SK-N-SH treated with all-trans-retinoic acid at 6 μM for 48 hours (cell line): ENCODE measurements around the gene C6orf163.

Experiments used
- ARNTL ChIP-seq: fragments of 450-650 bp; formaldehyde crosslinking; IDR thresholded peaks from 2 replicates; pipeline ENCODE4 v1.5.0; 2020; ENCODE audit warnings: low read depth, mild to moderate bottlenecking, moderate library complexity, borderline replicate concordance
- ESRRG ChIP-seq: fragments of 250-450 bp; sonication (Bioruptor Pico); IDR thresholded peaks from 2 replicates; pipeline ENCODE4 v1.6.1; 2021; ENCODE audit warnings: mild to moderate bottlenecking
- ISL1 ChIP-seq: fragments of 250-450 bp; sonication (Bioruptor Pico); IDR thresholded peaks from 2 replicates; pipeline ENCODE4 v2.1.2; 2022; ENCODE audit warnings: mild to moderate bottlenecking, moderate library complexity
- TF ChIP-seq, protein P1 (sequence below): fragments of 250-450 bp; sonication (Bioruptor Pico); IDR thresholded peaks from 2 replicates; pipeline ENCODE4 v1.5.1; 2021; ENCODE audit warnings: mild to moderate bottlenecking, moderate library complexity

DNA sequence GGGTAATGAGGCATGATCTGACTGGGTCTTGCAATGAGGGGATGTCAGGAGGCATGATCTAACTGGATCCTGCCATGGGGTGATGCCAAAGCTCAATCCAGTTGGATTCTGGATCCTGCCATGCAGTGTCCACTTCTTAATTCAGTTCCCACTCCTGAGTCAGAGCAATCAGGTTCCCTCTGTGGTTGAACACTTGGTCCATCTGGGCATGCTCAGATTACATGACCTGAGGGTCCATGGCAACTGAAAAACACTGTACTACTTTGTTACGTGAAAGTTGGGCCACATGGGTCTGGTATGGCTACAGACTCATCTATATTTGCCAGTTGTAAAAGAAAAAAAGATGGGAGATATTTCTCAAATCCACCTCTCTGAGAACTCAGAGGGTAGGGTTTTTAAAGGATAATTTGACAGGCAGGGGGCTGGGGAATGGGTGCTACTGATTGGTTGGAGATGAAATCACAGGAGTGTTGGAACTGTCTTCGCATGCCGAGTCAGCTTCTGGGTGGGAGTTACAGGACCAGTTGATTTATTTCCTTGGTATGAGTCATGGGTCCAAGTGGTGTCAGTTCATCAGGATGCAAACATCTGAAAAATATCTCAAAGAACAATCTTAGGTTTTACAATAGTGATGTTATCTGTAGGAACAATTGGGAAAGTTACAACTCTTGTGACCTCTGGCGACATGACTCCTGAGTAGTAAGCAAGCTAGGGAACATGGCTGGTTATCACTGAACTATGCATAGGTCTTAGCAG, 21.6 kb downstream of the C6orf163 start:
- TF ChIP-seq ESRRG (no peak), ARNTL (CRISPR knock-in tag) (no peak), ISL1 (no peak)
- TF ChIP-seq, protein P1, sequence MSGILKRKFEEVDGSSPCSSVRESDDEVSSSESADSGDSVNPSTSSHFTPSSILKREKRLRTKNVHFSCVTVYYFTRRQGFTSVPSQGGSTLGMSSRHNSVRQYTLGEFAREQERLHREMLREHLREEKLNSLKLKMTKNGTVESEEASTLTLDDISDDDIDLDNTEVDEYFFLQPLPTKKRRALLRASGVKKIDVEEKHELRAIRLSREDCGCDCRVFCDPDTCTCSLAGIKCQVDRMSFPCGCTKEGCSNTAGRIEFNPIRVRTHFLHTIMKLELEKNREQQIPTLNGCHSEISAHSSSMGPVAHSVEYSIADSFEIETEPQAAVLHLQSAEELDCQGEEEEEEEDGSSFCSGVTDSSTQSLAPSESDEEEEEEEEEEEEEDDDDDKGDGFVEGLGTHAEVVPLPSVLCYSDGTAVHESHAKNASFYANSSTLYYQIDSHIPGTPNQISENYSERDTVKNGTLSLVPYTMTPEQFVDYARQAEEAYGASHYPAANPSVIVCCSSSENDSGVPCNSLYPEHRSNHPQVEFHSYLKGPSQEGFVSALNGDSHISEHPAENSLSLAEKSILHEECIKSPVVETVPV (CRISPR knock-in tag), result no peak
